ENCODE data around the gene ENTPD7. TPM values are rescaled to one million over a fixed set of nuclear protein-coding genes. Genes with fewer than 3 reads are reported as not detected.

The ENTPD7 gene
- total RNA-seq, 1 experiment from 2014 or later = 11.4 TPM

DNA sequence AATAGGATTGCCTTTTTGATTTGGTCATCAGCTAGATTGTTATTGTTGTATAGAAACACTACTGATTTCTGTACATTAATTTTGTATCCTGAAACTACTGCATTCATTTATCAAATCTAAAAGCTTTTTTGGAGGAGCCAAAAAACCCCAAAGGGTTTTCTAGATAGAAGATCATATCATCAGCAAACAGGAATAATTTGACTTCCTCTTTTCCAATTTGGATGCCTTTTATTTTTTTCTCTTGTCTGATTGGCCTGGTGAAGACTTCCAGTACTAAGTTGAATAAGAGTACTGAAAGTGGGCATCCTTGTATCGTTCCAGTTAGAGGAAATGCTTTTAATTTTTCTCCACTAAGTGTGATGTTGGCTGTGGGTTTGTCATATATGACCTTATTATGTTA, 10.6 kb upstream of the ENTPD7 start (continued):
- TF ChIP-seq FOXJ3 (CRISPR knock-in tag; IDR thresholded peaks at IDR 0.05; ENCODE audit: borderline replicate concordance) = no peak

DNA sequence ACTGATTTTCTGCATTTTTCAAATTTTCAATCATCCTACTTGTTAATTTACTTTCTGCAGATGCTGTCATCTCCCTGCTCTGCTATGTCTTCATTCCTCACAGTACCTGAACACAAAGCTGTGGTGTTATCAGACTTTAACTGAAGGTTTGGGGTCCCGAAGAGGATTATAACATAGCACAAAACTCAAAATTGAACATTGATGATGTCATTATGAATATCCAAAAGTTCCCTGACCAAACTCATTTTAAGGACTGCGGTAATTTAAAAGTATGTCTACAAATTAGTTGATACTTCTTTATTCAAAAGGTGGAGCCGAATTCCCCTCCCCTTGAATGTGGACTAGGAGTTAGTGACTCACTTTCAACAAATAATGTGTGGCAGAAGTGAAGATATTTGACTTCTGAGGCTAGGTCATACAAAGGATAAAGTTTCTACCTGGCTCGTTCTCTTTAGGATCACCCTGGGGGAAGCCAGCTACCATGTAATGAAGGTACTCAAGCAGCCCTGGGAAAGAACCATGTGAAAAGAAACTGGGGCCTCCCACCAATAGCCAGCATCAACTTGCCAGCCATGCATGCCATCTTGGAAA, 6.4 kb upstream of the ENTPD7 start:
- Mint-ChIP-seq H3K4me3 (no peak overlapping the region), H3K27ac (no peak overlapping the region), H3K4me1 (no peaks in the 10 kb centered on the region), H3K36me3 (no peaks in the 10 kb centered on the region), H3K27me3 (ENCODE audit: low read depth) (peaks cover 42% of the 10 kb centered on the region), H3K9me3 (no peaks in the 10 kb centered on the region)
- CTCF ChIA-PET = no interaction called here
- no peak for DNase-seq (ENCODE audit: low spot score)
- POLR2A ChIA-PET = no interaction called here
- no peak for ATAC-seq
- TF ChIP-seq NFYB (CRISPR knock-in tag; conservative IDR thresholded peaks at IDR 0.05; ENCODE audit: low read depth) (no peak), SP1 (CRISPR knock-in tag; conservative IDR thresholded peaks at IDR 0.05) (no peak), GTF2I (CRISPR knock-in tag; conservative IDR thresholded peaks at IDR 0.05) (no peak), GRHL2 (CRISPR knock-in tag; IDR thresholded peaks at IDR 0.05; ENCODE audit: insufficient replicate concordance, severe bottlenecking) (no peak), CBFB (CRISPR knock-in tag; IDR thresholded peaks at IDR 0.05; ENCODE audit: low read depth) (no peak), SMAD4 (CRISPR knock-in tag; IDR thresholded peaks at IDR 0.05) (no peak), ETV6 (CRISPR knock-in tag; IDR thresholded peaks at IDR 0.05) (no peak), ZNF138 (CRISPR knock-in tag; conservative IDR thresholded peaks at IDR 0.05) (no peak), CREB1 (CRISPR knock-in tag; IDR thresholded peaks at IDR 0.05) (no peak), TEAD1 (CRISPR knock-in tag; IDR thresholded peaks at IDR 0.05) (no peak)
- TF ChIP-seq, protein P1, sequence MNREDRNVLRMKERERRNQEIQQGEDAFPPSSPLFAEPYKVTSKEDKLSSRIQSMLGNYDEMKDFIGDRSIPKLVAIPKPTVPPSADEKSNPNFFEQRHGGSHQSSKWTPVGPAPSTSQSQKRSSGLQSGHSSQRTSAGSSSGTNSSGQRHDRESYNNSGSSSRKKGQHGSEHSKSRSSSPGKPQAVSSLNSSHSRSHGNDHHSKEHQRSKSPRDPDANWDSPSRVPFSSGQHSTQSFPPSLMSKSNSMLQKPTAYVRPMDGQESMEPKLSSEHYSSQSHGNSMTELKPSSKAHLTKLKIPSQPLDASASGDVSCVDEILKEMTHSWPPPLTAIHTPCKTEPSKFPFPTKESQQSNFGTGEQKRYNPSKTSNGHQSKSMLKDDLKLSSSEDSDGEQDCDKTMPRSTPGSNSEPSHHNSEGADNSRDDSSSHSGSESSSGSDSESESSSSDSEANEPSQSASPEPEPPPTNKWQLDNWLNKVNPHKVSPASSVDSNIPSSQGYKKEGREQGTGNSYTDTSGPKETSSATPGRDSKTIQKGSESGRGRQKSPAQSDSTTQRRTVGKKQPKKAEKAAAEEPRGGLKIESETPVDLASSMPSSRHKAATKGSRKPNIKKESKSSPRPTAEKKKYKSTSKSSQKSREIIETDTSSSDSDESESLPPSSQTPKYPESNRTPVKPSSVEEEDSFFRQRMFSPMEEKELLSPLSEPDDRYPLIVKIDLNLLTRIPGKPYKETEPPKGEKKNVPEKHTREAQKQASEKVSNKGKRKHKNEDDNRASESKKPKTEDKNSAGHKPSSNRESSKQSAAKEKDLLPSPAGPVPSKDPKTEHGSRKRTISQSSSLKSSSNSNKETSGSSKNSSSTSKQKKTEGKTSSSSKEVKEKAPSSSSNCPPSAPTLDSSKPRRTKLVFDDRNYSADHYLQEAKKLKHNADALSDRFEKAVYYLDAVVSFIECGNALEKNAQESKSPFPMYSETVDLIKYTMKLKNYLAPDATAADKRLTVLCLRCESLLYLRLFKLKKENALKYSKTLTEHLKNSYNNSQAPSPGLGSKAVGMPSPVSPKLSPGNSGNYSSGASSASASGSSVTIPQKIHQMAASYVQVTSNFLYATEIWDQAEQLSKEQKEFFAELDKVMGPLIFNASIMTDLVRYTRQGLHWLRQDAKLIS (CRISPR knock-in tag; IDR thresholded peaks at IDR 0.05; ENCODE audit: borderline replicate concordance) = no peak
- TF ChIP-seq, protein P2, sequence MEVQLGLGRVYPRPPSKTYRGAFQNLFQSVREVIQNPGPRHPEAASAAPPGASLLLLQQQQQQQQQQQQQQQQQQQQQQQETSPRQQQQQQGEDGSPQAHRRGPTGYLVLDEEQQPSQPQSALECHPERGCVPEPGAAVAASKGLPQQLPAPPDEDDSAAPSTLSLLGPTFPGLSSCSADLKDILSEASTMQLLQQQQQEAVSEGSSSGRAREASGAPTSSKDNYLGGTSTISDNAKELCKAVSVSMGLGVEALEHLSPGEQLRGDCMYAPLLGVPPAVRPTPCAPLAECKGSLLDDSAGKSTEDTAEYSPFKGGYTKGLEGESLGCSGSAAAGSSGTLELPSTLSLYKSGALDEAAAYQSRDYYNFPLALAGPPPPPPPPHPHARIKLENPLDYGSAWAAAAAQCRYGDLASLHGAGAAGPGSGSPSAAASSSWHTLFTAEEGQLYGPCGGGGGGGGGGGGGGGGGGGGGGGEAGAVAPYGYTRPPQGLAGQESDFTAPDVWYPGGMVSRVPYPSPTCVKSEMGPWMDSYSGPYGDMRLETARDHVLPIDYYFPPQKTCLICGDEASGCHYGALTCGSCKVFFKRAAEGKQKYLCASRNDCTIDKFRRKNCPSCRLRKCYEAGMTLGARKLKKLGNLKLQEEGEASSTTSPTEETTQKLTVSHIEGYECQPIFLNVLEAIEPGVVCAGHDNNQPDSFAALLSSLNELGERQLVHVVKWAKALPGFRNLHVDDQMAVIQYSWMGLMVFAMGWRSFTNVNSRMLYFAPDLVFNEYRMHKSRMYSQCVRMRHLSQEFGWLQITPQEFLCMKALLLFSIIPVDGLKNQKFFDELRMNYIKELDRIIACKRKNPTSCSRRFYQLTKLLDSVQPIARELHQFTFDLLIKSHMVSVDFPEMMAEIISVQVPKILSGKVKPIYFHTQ (CRISPR knock-in tag; IDR thresholded peaks at IDR 0.05) = no peak
- TF ChIP-seq, protein P3, sequence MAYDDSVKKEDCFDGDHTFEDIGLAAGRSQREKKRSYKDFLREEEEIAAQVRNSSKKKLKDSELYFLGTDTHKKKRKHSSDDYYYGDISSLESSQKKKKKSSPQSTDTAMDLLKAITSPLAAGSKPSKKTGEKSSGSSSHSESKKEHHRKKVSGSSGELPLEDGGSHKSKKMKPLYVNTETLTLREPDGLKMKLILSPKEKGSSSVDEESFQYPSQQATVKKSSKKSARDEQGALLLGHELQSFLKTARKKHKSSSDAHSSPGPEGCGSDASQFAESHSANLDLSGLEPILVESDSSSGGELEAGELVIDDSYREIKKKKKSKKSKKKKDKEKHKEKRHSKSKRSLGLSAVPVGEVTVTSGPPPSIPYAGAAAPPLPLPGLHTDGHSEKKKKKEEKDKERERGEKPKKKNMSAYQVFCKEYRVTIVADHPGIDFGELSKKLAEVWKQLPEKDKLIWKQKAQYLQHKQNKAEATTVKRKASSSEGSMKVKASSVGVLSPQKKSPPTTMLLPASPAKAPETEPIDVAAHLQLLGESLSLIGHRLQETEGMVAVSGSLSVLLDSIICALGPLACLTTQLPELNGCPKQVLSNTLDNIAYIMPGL (CRISPR knock-in tag; IDR thresholded peaks at IDR 0.05) = no peak
- TF ChIP-seq, protein P4, sequence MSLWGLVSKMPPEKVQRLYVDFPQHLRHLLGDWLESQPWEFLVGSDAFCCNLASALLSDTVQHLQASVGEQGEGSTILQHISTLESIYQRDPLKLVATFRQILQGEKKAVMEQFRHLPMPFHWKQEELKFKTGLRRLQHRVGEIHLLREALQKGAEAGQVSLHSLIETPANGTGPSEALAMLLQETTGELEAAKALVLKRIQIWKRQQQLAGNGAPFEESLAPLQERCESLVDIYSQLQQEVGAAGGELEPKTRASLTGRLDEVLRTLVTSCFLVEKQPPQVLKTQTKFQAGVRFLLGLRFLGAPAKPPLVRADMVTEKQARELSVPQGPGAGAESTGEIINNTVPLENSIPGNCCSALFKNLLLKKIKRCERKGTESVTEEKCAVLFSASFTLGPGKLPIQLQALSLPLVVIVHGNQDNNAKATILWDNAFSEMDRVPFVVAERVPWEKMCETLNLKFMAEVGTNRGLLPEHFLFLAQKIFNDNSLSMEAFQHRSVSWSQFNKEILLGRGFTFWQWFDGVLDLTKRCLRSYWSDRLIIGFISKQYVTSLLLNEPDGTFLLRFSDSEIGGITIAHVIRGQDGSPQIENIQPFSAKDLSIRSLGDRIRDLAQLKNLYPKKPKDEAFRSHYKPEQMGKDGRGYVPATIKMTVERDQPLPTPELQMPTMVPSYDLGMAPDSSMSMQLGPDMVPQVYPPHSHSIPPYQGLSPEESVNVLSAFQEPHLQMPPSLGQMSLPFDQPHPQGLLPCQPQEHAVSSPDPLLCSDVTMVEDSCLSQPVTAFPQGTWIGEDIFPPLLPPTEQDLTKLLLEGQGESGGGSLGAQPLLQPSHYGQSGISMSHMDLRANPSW (CRISPR knock-in tag; conservative IDR thresholded peaks at IDR 0.05; ENCODE audit: low read depth) = no peak
- TF ChIP-seq, protein P5, sequence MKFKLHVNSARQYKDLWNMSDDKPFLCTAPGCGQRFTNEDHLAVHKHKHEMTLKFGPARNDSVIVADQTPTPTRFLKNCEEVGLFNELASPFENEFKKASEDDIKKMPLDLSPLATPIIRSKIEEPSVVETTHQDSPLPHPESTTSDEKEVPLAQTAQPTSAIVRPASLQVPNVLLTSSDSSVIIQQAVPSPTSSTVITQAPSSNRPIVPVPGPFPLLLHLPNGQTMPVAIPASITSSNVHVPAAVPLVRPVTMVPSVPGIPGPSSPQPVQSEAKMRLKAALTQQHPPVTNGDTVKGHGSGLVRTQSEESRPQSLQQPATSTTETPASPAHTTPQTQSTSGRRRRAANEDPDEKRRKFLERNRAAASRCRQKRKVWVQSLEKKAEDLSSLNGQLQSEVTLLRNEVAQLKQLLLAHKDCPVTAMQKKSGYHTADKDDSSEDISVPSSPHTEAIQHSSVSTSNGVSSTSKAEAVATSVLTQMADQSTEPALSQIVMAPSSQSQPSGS (CRISPR knock-in tag; IDR thresholded peaks at IDR 0.05; ENCODE audit: borderline replicate concordance, low read depth) = no peak
- TF ChIP-seq, protein P6, sequence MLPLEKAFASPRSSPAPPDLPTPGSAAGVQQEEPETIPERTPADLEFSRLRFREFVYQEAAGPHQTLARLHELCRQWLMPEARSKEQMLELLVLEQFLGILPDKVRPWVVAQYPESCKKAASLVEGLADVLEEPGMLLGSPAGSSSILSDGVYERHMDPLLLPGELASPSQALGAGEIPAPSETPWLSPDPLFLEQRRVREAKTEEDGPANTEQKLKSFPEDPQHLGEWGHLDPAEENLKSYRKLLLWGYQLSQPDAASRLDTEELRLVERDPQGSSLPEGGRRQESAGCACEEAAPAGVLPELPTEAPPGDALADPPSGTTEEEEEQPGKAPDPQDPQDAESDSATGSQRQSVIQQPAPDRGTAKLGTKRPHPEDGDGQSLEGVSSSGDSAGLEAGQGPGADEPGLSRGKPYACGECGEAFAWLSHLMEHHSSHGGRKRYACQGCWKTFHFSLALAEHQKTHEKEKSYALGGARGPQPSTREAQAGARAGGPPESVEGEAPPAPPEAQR (CRISPR knock-in tag; IDR thresholded peaks at IDR 0.05) = no peak
- TF ChIP-seq, protein P7, sequence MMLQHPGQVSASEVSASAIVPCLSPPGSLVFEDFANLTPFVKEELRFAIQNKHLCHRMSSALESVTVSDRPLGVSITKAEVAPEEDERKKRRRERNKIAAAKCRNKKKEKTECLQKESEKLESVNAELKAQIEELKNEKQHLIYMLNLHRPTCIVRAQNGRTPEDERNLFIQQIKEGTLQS (CRISPR knock-in tag; conservative IDR thresholded peaks at IDR 0.05) = no peak
- TF ChIP-seq, protein P8, sequence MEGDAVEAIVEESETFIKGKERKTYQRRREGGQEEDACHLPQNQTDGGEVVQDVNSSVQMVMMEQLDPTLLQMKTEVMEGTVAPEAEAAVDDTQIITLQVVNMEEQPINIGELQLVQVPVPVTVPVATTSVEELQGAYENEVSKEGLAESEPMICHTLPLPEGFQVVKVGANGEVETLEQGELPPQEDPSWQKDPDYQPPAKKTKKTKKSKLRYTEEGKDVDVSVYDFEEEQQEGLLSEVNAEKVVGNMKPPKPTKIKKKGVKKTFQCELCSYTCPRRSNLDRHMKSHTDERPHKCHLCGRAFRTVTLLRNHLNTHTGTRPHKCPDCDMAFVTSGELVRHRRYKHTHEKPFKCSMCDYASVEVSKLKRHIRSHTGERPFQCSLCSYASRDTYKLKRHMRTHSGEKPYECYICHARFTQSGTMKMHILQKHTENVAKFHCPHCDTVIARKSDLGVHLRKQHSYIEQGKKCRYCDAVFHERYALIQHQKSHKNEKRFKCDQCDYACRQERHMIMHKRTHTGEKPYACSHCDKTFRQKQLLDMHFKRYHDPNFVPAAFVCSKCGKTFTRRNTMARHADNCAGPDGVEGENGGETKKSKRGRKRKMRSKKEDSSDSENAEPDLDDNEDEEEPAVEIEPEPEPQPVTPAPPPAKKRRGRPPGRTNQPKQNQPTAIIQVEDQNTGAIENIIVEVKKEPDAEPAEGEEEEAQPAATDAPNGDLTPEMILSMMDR (IDR thresholded peaks at IDR 0.05) = no peak
